Loucy (cell line): ENCODE results near the gene CD7.

Experiments
- EZH2phosphoT487 ChIP-seq: fragments of 200-600 bp; IDR thresholded peaks from 2 replicates; pipeline ENCODE4 v1.6.1; 2018; ENCODE audit warnings: antibody characterized with exemption, mild to moderate bottlenecking, moderate library complexity, borderline replicate concordance
- TF ChIP-seq, protein P1 (sequence below): fragments of 200-600 bp; sonication (generic); conservative IDR thresholded peaks from 2 replicates; pipeline ENCODE4 v1.5.1; 2014; ENCODE audit warnings: mild to moderate bottlenecking, antibody characterized with exemption, low read length

DNA sequence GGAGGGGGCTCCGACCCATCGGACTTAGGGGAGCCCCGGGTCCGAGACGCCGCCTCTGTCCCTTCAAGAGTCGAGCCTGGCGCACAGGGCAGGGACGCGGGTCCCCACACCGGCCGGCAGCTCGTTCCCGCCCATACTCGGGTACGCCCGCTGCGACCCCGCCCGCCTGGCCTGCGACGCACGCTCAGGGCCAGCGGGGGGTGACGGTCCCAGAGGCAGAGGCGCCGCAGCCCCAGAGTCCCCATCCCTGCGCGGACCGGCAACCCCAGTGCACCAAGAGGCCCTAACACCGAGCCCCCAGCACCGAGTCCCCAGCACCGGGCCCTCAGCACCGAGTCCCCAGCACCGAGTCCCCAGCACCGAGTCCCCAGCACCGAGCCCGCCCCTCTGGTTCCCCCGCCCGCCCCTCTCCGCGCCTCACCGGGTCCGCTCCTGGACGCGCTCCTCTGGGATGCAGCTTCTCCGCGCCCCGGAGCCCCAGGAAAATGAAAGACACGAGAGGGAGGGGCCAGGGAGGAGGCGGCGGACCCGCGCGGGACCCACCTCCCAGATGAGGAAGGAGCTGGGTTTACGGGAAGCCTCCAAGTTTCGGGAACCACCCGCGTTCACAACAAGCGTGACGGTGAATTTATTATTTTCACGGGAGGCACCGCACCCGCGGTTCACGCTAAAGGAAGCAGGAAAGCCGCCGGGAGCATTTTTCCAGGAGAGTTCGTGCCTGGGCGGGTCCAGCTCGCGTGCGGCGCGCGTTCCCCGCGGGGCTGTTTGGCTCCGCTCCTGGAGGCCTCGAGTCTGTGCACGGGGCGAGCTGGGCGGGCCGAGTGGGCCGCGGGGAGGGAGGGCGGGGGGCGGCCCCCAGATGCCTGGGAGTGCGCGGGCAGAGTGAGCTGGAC, 16.1 kb upstream of the CD7 start, which contains the start of gene SECTM1:
- TF ChIP-seq EZH2phosphoT487: no peak
- TF ChIP-seq, protein P1, sequence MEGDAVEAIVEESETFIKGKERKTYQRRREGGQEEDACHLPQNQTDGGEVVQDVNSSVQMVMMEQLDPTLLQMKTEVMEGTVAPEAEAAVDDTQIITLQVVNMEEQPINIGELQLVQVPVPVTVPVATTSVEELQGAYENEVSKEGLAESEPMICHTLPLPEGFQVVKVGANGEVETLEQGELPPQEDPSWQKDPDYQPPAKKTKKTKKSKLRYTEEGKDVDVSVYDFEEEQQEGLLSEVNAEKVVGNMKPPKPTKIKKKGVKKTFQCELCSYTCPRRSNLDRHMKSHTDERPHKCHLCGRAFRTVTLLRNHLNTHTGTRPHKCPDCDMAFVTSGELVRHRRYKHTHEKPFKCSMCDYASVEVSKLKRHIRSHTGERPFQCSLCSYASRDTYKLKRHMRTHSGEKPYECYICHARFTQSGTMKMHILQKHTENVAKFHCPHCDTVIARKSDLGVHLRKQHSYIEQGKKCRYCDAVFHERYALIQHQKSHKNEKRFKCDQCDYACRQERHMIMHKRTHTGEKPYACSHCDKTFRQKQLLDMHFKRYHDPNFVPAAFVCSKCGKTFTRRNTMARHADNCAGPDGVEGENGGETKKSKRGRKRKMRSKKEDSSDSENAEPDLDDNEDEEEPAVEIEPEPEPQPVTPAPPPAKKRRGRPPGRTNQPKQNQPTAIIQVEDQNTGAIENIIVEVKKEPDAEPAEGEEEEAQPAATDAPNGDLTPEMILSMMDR: no peak
